Measurements from ENCODE around the gene GRB10. TPM values are rescaled to one million over a fixed set of nuclear protein-coding genes. Genes with fewer than 3 reads are reported as not detected.

Gene GRB10
- total and polyA plus RNA-seq, 4 donors, result 10.7 to 53.1 (median 17.5) TPM

GRCh38 chr7:50730446-50731400, 52.0 kb downstream of the GRB10 start (continued):
- TF ChIP-seq, protein P1, sequence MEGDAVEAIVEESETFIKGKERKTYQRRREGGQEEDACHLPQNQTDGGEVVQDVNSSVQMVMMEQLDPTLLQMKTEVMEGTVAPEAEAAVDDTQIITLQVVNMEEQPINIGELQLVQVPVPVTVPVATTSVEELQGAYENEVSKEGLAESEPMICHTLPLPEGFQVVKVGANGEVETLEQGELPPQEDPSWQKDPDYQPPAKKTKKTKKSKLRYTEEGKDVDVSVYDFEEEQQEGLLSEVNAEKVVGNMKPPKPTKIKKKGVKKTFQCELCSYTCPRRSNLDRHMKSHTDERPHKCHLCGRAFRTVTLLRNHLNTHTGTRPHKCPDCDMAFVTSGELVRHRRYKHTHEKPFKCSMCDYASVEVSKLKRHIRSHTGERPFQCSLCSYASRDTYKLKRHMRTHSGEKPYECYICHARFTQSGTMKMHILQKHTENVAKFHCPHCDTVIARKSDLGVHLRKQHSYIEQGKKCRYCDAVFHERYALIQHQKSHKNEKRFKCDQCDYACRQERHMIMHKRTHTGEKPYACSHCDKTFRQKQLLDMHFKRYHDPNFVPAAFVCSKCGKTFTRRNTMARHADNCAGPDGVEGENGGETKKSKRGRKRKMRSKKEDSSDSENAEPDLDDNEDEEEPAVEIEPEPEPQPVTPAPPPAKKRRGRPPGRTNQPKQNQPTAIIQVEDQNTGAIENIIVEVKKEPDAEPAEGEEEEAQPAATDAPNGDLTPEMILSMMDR (IDR thresholded peaks at IDR 0.05; ENCODE audit: low read depth, low read length, missing input control), result no peak

DNA sequence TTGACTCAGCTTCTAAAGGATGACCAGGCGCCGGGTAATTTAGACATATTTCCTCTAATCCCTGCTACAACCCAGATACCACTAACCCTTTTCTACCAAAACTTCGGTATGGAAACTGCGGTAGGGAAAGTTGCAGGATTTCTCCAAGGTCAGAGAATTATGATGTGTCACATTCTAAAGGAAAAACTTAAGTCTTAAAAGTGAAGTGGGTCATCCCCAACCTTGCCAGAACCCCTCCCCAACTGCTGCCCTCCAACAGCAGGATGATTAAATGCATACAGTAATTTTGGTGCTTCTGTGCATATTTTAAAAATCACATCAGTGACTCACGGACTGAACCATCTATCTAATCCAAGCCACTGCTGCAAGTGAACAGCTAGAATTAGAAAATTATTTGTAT, 52.7 kb downstream of the GRB10 start:
- H3K27ac ChIP-seq (ENCODE audit: low read depth in 1 of 2, low read length in 2 of 2), result peak overlapping the region in 1 of 2 donors; percentile 33
- no peak for DNase-seq (ENCODE audit: low spot score)
- 85% methylated on average over 5 of the region's 5 CpGs for WGBS
- no peak for TF ChIP-seq NR2F2 (IDR thresholded peaks at IDR 0.05)
- TF ChIP-seq, protein P2, sequence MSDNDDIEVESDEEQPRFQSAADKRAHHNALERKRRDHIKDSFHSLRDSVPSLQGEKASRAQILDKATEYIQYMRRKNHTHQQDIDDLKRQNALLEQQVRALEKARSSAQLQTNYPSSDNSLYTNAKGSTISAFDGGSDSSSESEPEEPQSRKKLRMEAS (IDR thresholded peaks at IDR 0.05), result no peak
- TF ChIP-seq FOXA2 (IDR thresholded peaks at IDR 0.05), result no peak
- TF ChIP-seq, protein P3, sequence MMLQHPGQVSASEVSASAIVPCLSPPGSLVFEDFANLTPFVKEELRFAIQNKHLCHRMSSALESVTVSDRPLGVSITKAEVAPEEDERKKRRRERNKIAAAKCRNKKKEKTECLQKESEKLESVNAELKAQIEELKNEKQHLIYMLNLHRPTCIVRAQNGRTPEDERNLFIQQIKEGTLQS (IDR thresholded peaks at IDR 0.05), result no peak
- TF ChIP-seq EGR1 (IDR thresholded peaks at IDR 0.05; ENCODE audit: low read depth in 2 of 2), result no peak
- TF ChIP-seq JUND (IDR thresholded peaks at IDR 0.05), result no peak
- TF ChIP-seq ZBTB33 (IDR thresholded peaks at IDR 0.05), result no peak
- TF ChIP-seq REST (IDR thresholded peaks at IDR 0.05), result no peak
- TF ChIP-seq, protein P1 (IDR thresholded peaks at IDR 0.05; ENCODE audit: low read depth, low read length, missing input control), result no peak
- no peak for TF ChIP-seq HNF4A (conservative IDR thresholded peaks at IDR 0.05)
- TF ChIP-seq RXRA (IDR thresholded peaks at IDR 0.05), result no peak
- no peak overlapping the region for H3K9ac ChIP-seq (ENCODE audit: low read depth in 1 of 2, low read length in 2 of 2)
- peaks cover 0 to 3% (median 0%) of the 10 kb centered on the region in 4 donors for H3K36me3 ChIP-seq (ENCODE audit: control insufficient read depth in 4 of 4, insufficient read depth in 3 of 4, low read depth in 1 of 4, low read length in 3 of 4)
- H3K4me1 ChIP-seq (ENCODE audit: control insufficient read depth in 4 of 4, insufficient read depth in 4 of 4, low read length in 3 of 4), result peaks cover 16 to 56% (median 40%) of the 10 kb centered on the region in 4 donors
- H3K27me3 ChIP-seq (ENCODE audit: control insufficient read depth in 4 of 4, insufficient read depth in 4 of 4, low read length in 3 of 4), result no peaks in the 10 kb centered on the region
- H3K4me3 ChIP-seq (ENCODE audit: low read depth in 1 of 3, low read length in 3 of 3), result no peak overlapping the region
- H3K9me3 ChIP-seq (ENCODE audit: control insufficient read depth in 4 of 4, low read length in 3 of 4), result no peaks in the 10 kb centered on the region
